Measurements from ENCODE around the gene CTAG1B.
"Not testable (repeated sequence)": the region's sequence is repeated elsewhere in the genome, so short reads cannot be mapped to it uniquely, and the experiment has no call there.

CTAG1B gene

GRCh38 chrX:154592505-154592904 lies 26.6 kb downstream of the CTAG1B start:
- Histone ChIP-seq H3K27me3 (ENCODE audit: low read length) (no peaks in the 10 kb centered on the region), H3K9me2 (replicated peaks; ENCODE audit: insufficient read depth, low read length) (no peaks in the 10 kb centered on the region), H2AFZ (ENCODE audit: low read depth, low read length, severe bottlenecking) (no peak overlapping the region), H3K4me2 (ENCODE audit: low read depth, low read length, poor library complexity, severe bottlenecking) (no peak overlapping the region), H3K9me3 (ENCODE audit: insufficient read depth, low read length) (no peaks in the 10 kb centered on the region), H3K9ac (ENCODE audit: low read length) (no peak overlapping the region), H4K20me1 (ENCODE audit: low read depth, low read length) (no peaks in the 10 kb centered on the region), H3K79me2 (ENCODE audit: insufficient read depth, low read length) (no peaks in the 10 kb centered on the region), H3K27ac (ENCODE audit: low read depth, low read length) (no peak overlapping the region), H3K4me3 (ENCODE audit: insufficient read depth, low read length, poor library complexity, severe bottlenecking) (no peak overlapping the region), H3K36me3 (ENCODE audit: low read length) (no peaks in the 10 kb centered on the region), H3F3A (ENCODE audit: insufficient read depth) (no peaks in the 10 kb centered on the region)
- TF ChIP-seq EZH2phosphoT487 (conservative IDR thresholded peaks at IDR 0.05; ENCODE audit: low read length) (no peak), CTCF (IDR thresholded peaks at IDR 0.05; ENCODE audit: insufficient read depth, low read length, poor library complexity, severe bottlenecking) (no peak)

GRCh38 chrX:154590415-154590814 lies 28.7 kb downstream of the CTAG1B start:
- H3K9me3 ChIP-seq (ENCODE audit: insufficient read depth, low read length); H2AFZ ChIP-seq (ENCODE audit: low read depth, low read length, severe bottlenecking); H3K79me2 ChIP-seq (ENCODE audit: insufficient read depth, low read length); H4K20me1 ChIP-seq (ENCODE audit: low read depth, low read length); H3K27me3 ChIP-seq (ENCODE audit: low read length); H3K9ac ChIP-seq (ENCODE audit: low read length); H3K27ac ChIP-seq (ENCODE audit: low read depth, low read length); H3F3A ChIP-seq (ENCODE audit: insufficient read depth); H3K36me3 ChIP-seq (ENCODE audit: low read length); H3K9me2 ChIP-seq (replicated peaks; ENCODE audit: insufficient read depth, low read length); H3K4me2 ChIP-seq (ENCODE audit: low read depth, low read length, poor library complexity, severe bottlenecking); H3K4me3 ChIP-seq (ENCODE audit: insufficient read depth, low read length, poor library complexity, severe bottlenecking): not testable (repeated sequence)

- not testable (repeated sequence) for H3K36me3 ChIP-seq (ENCODE audit: low read length); H3F3A ChIP-seq (ENCODE audit: insufficient read depth); H3K4me2 ChIP-seq (ENCODE audit: low read depth, low read length, poor library complexity, severe bottlenecking); H3K27ac ChIP-seq (ENCODE audit: low read depth, low read length); H4K20me1 ChIP-seq (ENCODE audit: low read depth, low read length); H3K9ac ChIP-seq (ENCODE audit: low read length); H2AFZ ChIP-seq (ENCODE audit: low read depth, low read length, severe bottlenecking); H3K27me3 ChIP-seq (ENCODE audit: low read length); H3K9me3 ChIP-seq (ENCODE audit: insufficient read depth, low read length); H3K79me2 ChIP-seq (ENCODE audit: insufficient read depth, low read length); H3K9me2 ChIP-seq (replicated peaks; ENCODE audit: insufficient read depth, low read length); H3K4me3 ChIP-seq (ENCODE audit: insufficient read depth, low read length, poor library complexity, severe bottlenecking)
These were observed 34.4 kb downstream of the CTAG1B start, which contains the start of gene CTAG1A for GRCh38 chrX:154584585-154585183. CTAG1A (plus strand) TSS chrX:154585133; CDS start chrX:154585207, 74 bp downstream.

GRCh38 chrX:154582994-154583393 lies 36.1 kb downstream of the CTAG1B start:
- H3K9me2 ChIP-seq (replicated peaks; ENCODE audit: insufficient read depth, low read length); H3K9ac ChIP-seq (ENCODE audit: low read length); H3K9me3 ChIP-seq (ENCODE audit: insufficient read depth, low read length); H3K27me3 ChIP-seq (ENCODE audit: low read length); H4K20me1 ChIP-seq (ENCODE audit: low read depth, low read length); H2AFZ ChIP-seq (ENCODE audit: low read depth, low read length, severe bottlenecking); H3K27ac ChIP-seq (ENCODE audit: low read depth, low read length); H3K36me3 ChIP-seq (ENCODE audit: low read length); H3K4me3 ChIP-seq (ENCODE audit: insufficient read depth, low read length, poor library complexity, severe bottlenecking); H3F3A ChIP-seq (ENCODE audit: insufficient read depth); H3K79me2 ChIP-seq (ENCODE audit: insufficient read depth, low read length); H3K4me2 ChIP-seq (ENCODE audit: low read depth, low read length, poor library complexity, severe bottlenecking): not testable (repeated sequence)

- not testable (repeated sequence) for H3K36me3 ChIP-seq (ENCODE audit: low read length); H3K4me3 ChIP-seq (ENCODE audit: insufficient read depth, low read length, poor library complexity, severe bottlenecking); H3F3A ChIP-seq (ENCODE audit: insufficient read depth); H3K9me3 ChIP-seq (ENCODE audit: insufficient read depth, low read length); H3K79me2 ChIP-seq (ENCODE audit: insufficient read depth, low read length); H3K27me3 ChIP-seq (ENCODE audit: low read length); H3K9me2 ChIP-seq (replicated peaks; ENCODE audit: insufficient read depth, low read length); H2AFZ ChIP-seq (ENCODE audit: low read depth, low read length, severe bottlenecking); H3K9ac ChIP-seq (ENCODE audit: low read length); H3K27ac ChIP-seq (ENCODE audit: low read depth, low read length); H4K20me1 ChIP-seq (ENCODE audit: low read depth, low read length); H3K4me2 ChIP-seq (ENCODE audit: low read depth, low read length, poor library complexity, severe bottlenecking)
These were observed 44.0 kb downstream of the CTAG1B start for GRCh38 chrX:154575076-154575475.

- H3K9me3 ChIP-seq (ENCODE audit: insufficient read depth, low read length); H3F3A ChIP-seq (ENCODE audit: insufficient read depth); H3K36me3 ChIP-seq (ENCODE audit: low read length); H4K20me1 ChIP-seq (ENCODE audit: low read depth, low read length); H3K27ac ChIP-seq (ENCODE audit: low read depth, low read length); H3K4me3 ChIP-seq (ENCODE audit: insufficient read depth, low read length, poor library complexity, severe bottlenecking); H3K27me3 ChIP-seq (ENCODE audit: low read length); H2AFZ ChIP-seq (ENCODE audit: low read depth, low read length, severe bottlenecking); H3K79me2 ChIP-seq (ENCODE audit: insufficient read depth, low read length); H3K9ac ChIP-seq (ENCODE audit: low read length); H3K9me2 ChIP-seq (replicated peaks; ENCODE audit: insufficient read depth, low read length); H3K4me2 ChIP-seq (ENCODE audit: low read depth, low read length, poor library complexity, severe bottlenecking): not testable (repeated sequence)
These were observed 46.0 kb downstream of the CTAG1B start for GRCh38 chrX:154573061-154573460.

- not testable (repeated sequence) for H4K20me1 ChIP-seq (ENCODE audit: low read depth, low read length); H3K27me3 ChIP-seq (ENCODE audit: low read length); H3K9me3 ChIP-seq (ENCODE audit: insufficient read depth, low read length); H3K4me3 ChIP-seq (ENCODE audit: insufficient read depth, low read length, poor library complexity, severe bottlenecking); H2AFZ ChIP-seq (ENCODE audit: low read depth, low read length, severe bottlenecking); H3K79me2 ChIP-seq (ENCODE audit: insufficient read depth, low read length); H3K9me2 ChIP-seq (replicated peaks; ENCODE audit: insufficient read depth, low read length); H3K4me2 ChIP-seq (ENCODE audit: low read depth, low read length, poor library complexity, severe bottlenecking); H3K36me3 ChIP-seq (ENCODE audit: low read length); H3F3A ChIP-seq (ENCODE audit: insufficient read depth); H3K27ac ChIP-seq (ENCODE audit: low read depth, low read length); H3K9ac ChIP-seq (ENCODE audit: low read length)
These were observed 48.7 kb downstream of the CTAG1B start for GRCh38 chrX:154570361-154570760.

Measured in SU-DHL-6 (cell line).